NCI-H69 (cell line): Measurements from ENCODE around the gene PDGFD.

Experiments used
- DNase-seq: peaks from one replicate; lab custom pipeline; 2025; lab: John Stamatoyannopoulos, UW

The PDGFD gene

GRCh38 chr11:104164028-104164520 is at the start of gene PDGFD:
PDGFD (minus strand) TSS chr11:104164147.
- peak; percentile 90 for DNase-seq

- DNase-seq, result no peak
Observed at GRCh38 chr11:104206936-104207335, 43.0 kb upstream of the PDGFD start.

- no peak for DNase-seq
Observed at GRCh38 chr11:104205838-104206237, 41.9 kb upstream of the PDGFD start.

- no peak for DNase-seq
Observed at GRCh38 chr11:104200688-104201087, 36.7 kb upstream of the PDGFD start.

- DNase-seq, result peak; percentile 74
Observed at GRCh38 chr11:104199053-104199452, 35.1 kb upstream of the PDGFD start.

- DNase-seq, result peak; percentile 96
Observed at GRCh38 chr11:104198576-104198975, 34.6 kb upstream of the PDGFD start.

GRCh38 chr11:104191124-104191523 is 27.2 kb upstream of the PDGFD start:
- DNase-seq, result no peak

- no peak for DNase-seq
Observed at GRCh38 chr11:104183593-104183992, 19.6 kb upstream of the PDGFD start.

GRCh38 chr11:104175769-104176168 is 11.8 kb upstream of the PDGFD start:
- DNase-seq, result no peak

- DNase-seq, result peak; percentile 59
Observed at GRCh38 chr11:104169091-104169490, 5.1 kb upstream of the PDGFD start.

- DNase-seq, result no peak
Observed at GRCh38 chr11:104165014-104165413, 1.1 kb upstream of the PDGFD start.

GRCh38 chr11:104163100-104164027 is 583 bp downstream of the PDGFD start:
- peak; percentile 78 for DNase-seq

GRCh38 chr11:104161751-104162450 is 2.0 kb downstream of the PDGFD start:
- no peak for DNase-seq

GRCh38 chr11:104159356-104159755 is 4.6 kb downstream of the PDGFD start:
- DNase-seq, result peak; percentile 63

- peak; percentile 46 for DNase-seq
Observed at GRCh38 chr11:104155375-104155774, 8.6 kb downstream of the PDGFD start.

- peak; percentile 43 for DNase-seq
Observed at GRCh38 chr11:104154296-104154695, 9.7 kb downstream of the PDGFD start.

- peak; percentile 70 for DNase-seq
Observed at GRCh38 chr11:104152941-104153505, 10.9 kb downstream of the PDGFD start.

GRCh38 chr11:104151404-104152204 is 12.3 kb downstream of the PDGFD start:
- peak; percentile 24 for DNase-seq

GRCh38 chr11:104148706-104149105 is 15.2 kb downstream of the PDGFD start:
- no peak for DNase-seq

- peak; percentile 35 for DNase-seq
Observed at GRCh38 chr11:104148074-104148473, 15.9 kb downstream of the PDGFD start.

GRCh38 chr11:104146943-104147342 is 17.0 kb downstream of the PDGFD start:
- peak; percentile 65 for DNase-seq

- peak; percentile 97 for DNase-seq
Observed at GRCh38 chr11:104146421-104146820, 17.5 kb downstream of the PDGFD start.
